Neural cell (in vitro differentiated cells): ENCODE results near the gene MBD4.

Experiments used
- EZH2 ChIP-seq: fragments of 200-600, 300-800 bp; shearing (Covaris generic), sonication (generic); IDR thresholded peaks from 2 replicates; pipeline ENCODE4 v1.6.1; 2014; ENCODE audit warnings: antibody characterized with exemption, low read length, borderline replicate concordance, mild to moderate bottlenecking; ENCODE audit not compliant: insufficient read depth, poor library complexity, severe bottlenecking
- POLR2AphosphoS5 ChIP-seq: IDR thresholded peaks from 2 replicates; pipeline ENCODE4 v1.6.1; 2012
- RAD21 ChIP-seq: fragments of 450-650 bp; conservative IDR thresholded peaks from 2 replicates; pipeline ENCODE4 v1.6.1; 2014; ENCODE audit warnings: antibody characterized with exemption, mild to moderate bottlenecking, moderate library complexity
- SMC3 ChIP-seq: fragments of 450-650 bp; conservative IDR thresholded peaks from 2 replicates; pipeline ENCODE4 v1.6.1; 2014; ENCODE audit warnings: antibody characterized with exemption, mild to moderate bottlenecking, moderate library complexity; ENCODE audit not compliant: poor library complexity
- TAF1 ChIP-seq: IDR thresholded peaks from 2 replicates; pipeline ENCODE4 v1.6.1; 2012; ENCODE audit warnings: low read depth
- TF ChIP-seq, protein P1 (sequence below): fragments of 450-650 bp; IDR thresholded peaks from 2 replicates; pipeline ENCODE4 v1.5.1; 2014; ENCODE audit warnings: antibody characterized with exemption, mild to moderate bottlenecking, moderate library complexity; ENCODE audit not compliant: poor library complexity, severe bottlenecking

GRCh38 chr3:129432036-129432435 is 7.7 kb downstream of the MBD4 start:
- TF ChIP-seq, protein P1, sequence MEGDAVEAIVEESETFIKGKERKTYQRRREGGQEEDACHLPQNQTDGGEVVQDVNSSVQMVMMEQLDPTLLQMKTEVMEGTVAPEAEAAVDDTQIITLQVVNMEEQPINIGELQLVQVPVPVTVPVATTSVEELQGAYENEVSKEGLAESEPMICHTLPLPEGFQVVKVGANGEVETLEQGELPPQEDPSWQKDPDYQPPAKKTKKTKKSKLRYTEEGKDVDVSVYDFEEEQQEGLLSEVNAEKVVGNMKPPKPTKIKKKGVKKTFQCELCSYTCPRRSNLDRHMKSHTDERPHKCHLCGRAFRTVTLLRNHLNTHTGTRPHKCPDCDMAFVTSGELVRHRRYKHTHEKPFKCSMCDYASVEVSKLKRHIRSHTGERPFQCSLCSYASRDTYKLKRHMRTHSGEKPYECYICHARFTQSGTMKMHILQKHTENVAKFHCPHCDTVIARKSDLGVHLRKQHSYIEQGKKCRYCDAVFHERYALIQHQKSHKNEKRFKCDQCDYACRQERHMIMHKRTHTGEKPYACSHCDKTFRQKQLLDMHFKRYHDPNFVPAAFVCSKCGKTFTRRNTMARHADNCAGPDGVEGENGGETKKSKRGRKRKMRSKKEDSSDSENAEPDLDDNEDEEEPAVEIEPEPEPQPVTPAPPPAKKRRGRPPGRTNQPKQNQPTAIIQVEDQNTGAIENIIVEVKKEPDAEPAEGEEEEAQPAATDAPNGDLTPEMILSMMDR = no peak
- TF ChIP-seq TAF1 = no peak
- no peak for TF ChIP-seq SMC3
- TF ChIP-seq RAD21 = no peak
- no peak for TF ChIP-seq EZH2
- no peak for TF ChIP-seq POLR2AphosphoS5
